RWPE2 (cell line): ENCODE measurements around the gene TCF7L2.
A peak's percentile ranks its signal among the peaks of the same experiment; 100 is the strongest.

Experiments
- ATAC-seq: fragments of 200-7000 bp; cut with Tn5 transposase; 3 replicates; pipeline ENCODE4 v1.9.1; 2021; ENCODE audit warnings: low read depth
- DNase-seq: peaks from one replicate; pipeline ENCODE4 v3.0.0-alpha.2; 2020; ENCODE audit warnings: low spot score
- H3K27ac ChIP-seq: fragments of 450-650 bp; 2 replicates; pipeline ENCODE4 v1.5.1; 2017; ENCODE audit warnings: mild to moderate bottlenecking; ENCODE audit not compliant: poor library complexity, severe bottlenecking
- H3K27me3 ChIP-seq: fragments of 250-450 bp; sonication (Bioruptor Pico); 2 replicates; pipeline ENCODE4 v1.5.1; 2021; ENCODE audit warnings: mild to moderate bottlenecking, moderate library complexity; ENCODE audit not compliant: insufficient read depth, poor library complexity, severe bottlenecking
- H3K36me3 ChIP-seq: fragments of 250-450 bp; sonication (Bioruptor Pico); 2 replicates; pipeline ENCODE4 v1.5.1; 2020; ENCODE audit warnings: low read depth, mild to moderate bottlenecking, moderate library complexity
- H3K4me1 ChIP-seq: fragments of 250-450 bp; sonication (Bioruptor Pico); 2 replicates; pipeline ENCODE4 v1.5.1; 2021; ENCODE audit warnings: mild to moderate bottlenecking, moderate library complexity; ENCODE audit not compliant: insufficient read depth, poor library complexity, severe bottlenecking
- H3K4me3 ChIP-seq: fragments of 250-450 bp; sonication (Bioruptor Pico); 2 replicates; pipeline ENCODE4 v1.5.1; 2021; ENCODE audit warnings: mild to moderate bottlenecking, moderate library complexity; ENCODE audit not compliant: severe bottlenecking
- H3K9me3 ChIP-seq: fragments of 250-450 bp; sonication (Bioruptor Pico); 2 replicates; pipeline ENCODE4 v1.5.1; 2021; ENCODE audit warnings: mild to moderate bottlenecking, moderate library complexity; ENCODE audit not compliant: severe bottlenecking
- TF ChIP-seq, protein P1 (sequence below): fragments of 450-650 bp; IDR thresholded peaks from one replicate; pipeline ENCODE4 v1.5.1; 2017; ENCODE audit warnings: mild to moderate bottlenecking, moderate library complexity; ENCODE audit not compliant: poor library complexity, severe bottlenecking

Gene TCF7L2

DNA sequence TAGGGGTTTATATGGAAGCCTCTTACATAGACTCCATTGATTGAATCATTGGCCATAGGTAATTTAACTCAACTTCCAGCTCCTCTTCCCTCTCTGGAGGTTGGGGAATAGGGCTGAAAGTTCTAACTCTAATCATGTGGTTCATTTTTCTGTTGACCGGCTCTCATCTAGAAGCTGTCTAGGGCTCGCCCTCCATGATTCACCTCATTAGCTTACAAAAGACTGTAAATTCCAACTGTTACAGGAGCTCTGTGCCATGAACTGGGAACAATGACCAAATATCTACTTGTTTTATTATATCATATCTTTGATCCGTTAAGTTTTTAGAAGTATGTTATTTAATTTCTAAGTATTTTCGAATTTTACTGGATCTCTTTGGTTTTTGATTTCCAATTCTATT, 263.0 kb downstream of the TCF7L2 start:
- Histone ChIP-seq H3K4me3 (no peak overlapping the region), H3K27me3 (no peaks in the 10 kb centered on the region), H3K27ac (no peak overlapping the region), H3K9me3 (peaks cover 5% of the 10 kb centered on the region), H3K4me1 (no peaks in the 10 kb centered on the region), H3K36me3 (no peaks in the 10 kb centered on the region)
- no peak for DNase-seq
- ATAC-seq: no peak
- TF ChIP-seq, protein P1, sequence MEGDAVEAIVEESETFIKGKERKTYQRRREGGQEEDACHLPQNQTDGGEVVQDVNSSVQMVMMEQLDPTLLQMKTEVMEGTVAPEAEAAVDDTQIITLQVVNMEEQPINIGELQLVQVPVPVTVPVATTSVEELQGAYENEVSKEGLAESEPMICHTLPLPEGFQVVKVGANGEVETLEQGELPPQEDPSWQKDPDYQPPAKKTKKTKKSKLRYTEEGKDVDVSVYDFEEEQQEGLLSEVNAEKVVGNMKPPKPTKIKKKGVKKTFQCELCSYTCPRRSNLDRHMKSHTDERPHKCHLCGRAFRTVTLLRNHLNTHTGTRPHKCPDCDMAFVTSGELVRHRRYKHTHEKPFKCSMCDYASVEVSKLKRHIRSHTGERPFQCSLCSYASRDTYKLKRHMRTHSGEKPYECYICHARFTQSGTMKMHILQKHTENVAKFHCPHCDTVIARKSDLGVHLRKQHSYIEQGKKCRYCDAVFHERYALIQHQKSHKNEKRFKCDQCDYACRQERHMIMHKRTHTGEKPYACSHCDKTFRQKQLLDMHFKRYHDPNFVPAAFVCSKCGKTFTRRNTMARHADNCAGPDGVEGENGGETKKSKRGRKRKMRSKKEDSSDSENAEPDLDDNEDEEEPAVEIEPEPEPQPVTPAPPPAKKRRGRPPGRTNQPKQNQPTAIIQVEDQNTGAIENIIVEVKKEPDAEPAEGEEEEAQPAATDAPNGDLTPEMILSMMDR: no peak

DNA sequence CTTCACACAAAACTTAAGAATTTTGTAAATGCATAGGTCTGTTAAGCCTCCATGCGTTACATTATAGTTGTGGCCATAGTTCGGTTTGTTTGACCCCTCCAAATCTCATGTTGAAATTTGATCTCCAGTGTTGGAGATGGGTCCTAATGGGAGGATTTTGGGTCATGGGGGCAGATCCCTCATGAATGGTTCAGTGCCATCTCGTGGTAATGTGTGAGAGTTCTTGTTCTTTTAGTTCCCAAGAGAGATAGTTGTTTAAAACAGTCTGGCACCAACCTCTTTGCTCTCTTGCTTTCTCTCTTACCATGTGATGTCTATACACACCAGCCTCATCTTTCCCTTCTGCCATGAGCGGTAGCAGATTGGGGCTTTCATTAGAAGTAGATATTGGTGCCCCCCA, 264.3 kb downstream of the TCF7L2 start:
- no peaks in the 10 kb centered on the region for H3K27me3 ChIP-seq
- H3K4me1 ChIP-seq: no peaks in the 10 kb centered on the region
- no peaks in the 10 kb centered on the region for H3K9me3 ChIP-seq
- no peak for DNase-seq
- H3K4me3 ChIP-seq: no peak overlapping the region
- H3K36me3 ChIP-seq: no peaks in the 10 kb centered on the region
- ATAC-seq: no peak
- H3K27ac ChIP-seq: no peak overlapping the region
- TF ChIP-seq, protein P1: no peak

DNA sequence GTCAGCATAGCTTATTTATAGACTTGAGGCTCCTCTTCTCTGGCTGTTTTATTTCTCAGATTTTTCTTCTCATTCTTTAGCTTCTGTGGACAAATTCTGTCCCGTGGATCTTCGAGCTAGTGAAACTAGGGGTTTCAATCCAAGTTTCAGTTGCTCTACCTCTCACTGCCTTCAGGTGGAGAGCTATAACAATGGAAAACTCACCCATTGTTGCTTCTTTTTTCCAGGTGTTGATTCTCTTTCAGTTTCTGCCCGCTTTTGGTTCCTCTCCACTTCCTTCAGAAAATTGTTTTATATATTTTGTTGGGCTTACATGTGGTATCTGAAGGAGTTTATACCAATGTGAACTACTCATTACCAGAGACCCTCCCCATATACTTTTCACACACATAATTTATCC, 266.1 kb downstream of the TCF7L2 start:
- Histone ChIP-seq H3K9me3 (no peaks in the 10 kb centered on the region), H3K4me3 (no peak overlapping the region), H3K27ac (no peak overlapping the region), H3K36me3 (no peaks in the 10 kb centered on the region), H3K4me1 (no peaks in the 10 kb centered on the region), H3K27me3 (no peaks in the 10 kb centered on the region)
- DNase-seq (no peak), ATAC-seq (no peak; the same call in 2 of the 3 replicates)
- TF ChIP-seq, protein P1: peak; percentile 42
